Measurements from ENCODE around the gene NAIF1. TPM values are rescaled to one million over a fixed set of nuclear protein-coding genes. Genes with fewer than 3 reads are reported as not detected.
"Not testable (repeated sequence)": the region's sequence is repeated elsewhere in the genome, so short reads cannot be mapped to it uniquely, and the experiment has no call there.

NAIF1 gene
- total RNA-seq, 1 experiment from 2014 or later, result 9.9 TPM

- DNase-seq (ENCODE audit: extremely low read depth, low read depth), result not testable (repeated sequence)
These were observed 26.3 kb downstream of the NAIF1 start for GRCh38 chr9:128040783-128041182.

- DNase-seq (ENCODE audit: extremely low read depth, low read depth), result not testable (repeated sequence)
These were observed 30.6 kb downstream of the NAIF1 start for GRCh38 chr9:128036522-128036921.

GRCh38 chr9:128034821-128035652 is 32.1 kb downstream of the NAIF1 start:
- DNase-seq (ENCODE audit: extremely low read depth, low read depth), result peak; percentile 88

GRCh38 chr9:128033609-128034008 is 33.5 kb downstream of the NAIF1 start:
- no peak for DNase-seq (ENCODE audit: extremely low read depth, low read depth)

- DNase-seq (ENCODE audit: extremely low read depth, low read depth), result no peak
These were observed 39.4 kb downstream of the NAIF1 start for GRCh38 chr9:128027705-128028104.

GRCh38 chr9:128026773-128027541 is 40.2 kb downstream of the NAIF1 start:
- no peak for DNase-seq (ENCODE audit: extremely low read depth, low read depth)

- DNase-seq (ENCODE audit: extremely low read depth, low read depth), result no peak
These were observed 40.8 kb downstream of the NAIF1 start for GRCh38 chr9:128026255-128026772.

- no peak for DNase-seq (ENCODE audit: extremely low read depth, low read depth)
These were observed 41.4 kb downstream of the NAIF1 start for GRCh38 chr9:128025736-128026135.

- no peak for DNase-seq (ENCODE audit: extremely low read depth, low read depth)
These were observed 42.3 kb downstream of the NAIF1 start for GRCh38 chr9:128024761-128025308.

- not testable (repeated sequence) for DNase-seq (ENCODE audit: extremely low read depth, low read depth)
These were observed 43.4 kb downstream of the NAIF1 start for GRCh38 chr9:128023671-128024070.

GRCh38 chr9:128022886-128023285 is 44.2 kb downstream of the NAIF1 start:
- no peak for DNase-seq (ENCODE audit: extremely low read depth, low read depth)

GRCh38 chr9:128021098-128021497 is 46.0 kb downstream of the NAIF1 start:
- DNase-seq (ENCODE audit: extremely low read depth, low read depth), result no peak

- DNase-seq (ENCODE audit: extremely low read depth, low read depth), result no peak
These were observed 46.4 kb downstream of the NAIF1 start for GRCh38 chr9:128020692-128021091.

- DNase-seq (ENCODE audit: extremely low read depth, low read depth), result no peak
These were observed 51.4 kb downstream of the NAIF1 start for GRCh38 chr9:128015696-128016095.

Other genes with a start within 250 kb of the NAIF1 start
- 11.5 and 12.9 TPM in 2 replicates for gene ENG, start 212.7 kb downstream of the NAIF1 start, total RNA-seq (2014; rRNA removed; shearing (Covaris generic))
- 36.9 and 41.9 TPM in 2 replicates for gene AK1, start 189.6 kb downstream of the NAIF1 start, total RNA-seq (2014; rRNA removed; shearing (Covaris generic))
- 6.5 and 12.8 TPM in 2 replicates for gene ST6GALNAC6, start 167.7 kb downstream of the NAIF1 start, total RNA-seq (2014; rRNA removed; shearing (Covaris generic))
- 33.3 and 36.2 TPM in 2 replicates for gene ST6GALNAC4, start 150.3 kb downstream of the NAIF1 start, total RNA-seq (2014; rRNA removed; shearing (Covaris generic))
- 2.8 and 4.5 TPM in 2 replicates for gene PIP5KL1, start 136.5 kb downstream of the NAIF1 start, total RNA-seq (2014; rRNA removed; shearing (Covaris generic))
- 31.1 and 39.5 TPM in 2 replicates for gene DPM2, start 129.5 kb downstream of the NAIF1 start, total RNA-seq (2014; rRNA removed; shearing (Covaris generic))
- 9.2 and 12.2 TPM in 2 replicates for gene EEIG1, start 86.3 kb downstream of the NAIF1 start, total RNA-seq (2014; rRNA removed; shearing (Covaris generic))
- gene SLC25A25, start 912 bp upstream of the NAIF1 start, total RNA-seq (2014; rRNA removed; shearing (Covaris generic)), result 15.2 and 15.5 TPM in 2 replicates
- 76.6 and 80.3 TPM in 2 replicates for gene PTGES2, start 60.4 kb upstream of the NAIF1 start, total RNA-seq (2014; rRNA removed; shearing (Covaris generic))
- not detected in 2 replicates for gene LCN2, start 82.1 kb upstream of the NAIF1 start, total RNA-seq (2014; rRNA removed; shearing (Covaris generic))
- 86.7 and 113 TPM in 2 replicates for gene BBLN, start 92.9 kb upstream of the NAIF1 start, total RNA-seq (2014; rRNA removed; shearing (Covaris generic))
- 51.0 and 56.6 TPM in 2 replicates for gene CIZ1, start 124.3 kb upstream of the NAIF1 start, total RNA-seq (2014; rRNA removed; shearing (Covaris generic))
- gene DNM1, start 136.1 kb upstream of the NAIF1 start, total RNA-seq (2014; rRNA removed; shearing (Covaris generic)), result 1.0 and 1.2 TPM in 2 replicates
- 47.4 and 65.4 TPM in 2 replicates for gene GOLGA2, start 208.7 kb upstream of the NAIF1 start, total RNA-seq (2014; rRNA removed; shearing (Covaris generic))
- gene SWI5, start 209.0 kb upstream of the NAIF1 start, total RNA-seq (2014; rRNA removed; shearing (Covaris generic)), result 48.0 and 54.0 TPM in 2 replicates